A549 (cell line): Measurements from ENCODE around the gene CCNE1. TPM values are rescaled to one million over a fixed set of nuclear protein-coding genes. Genes with fewer than 3 reads are reported as not detected.

Source experiments
- ATAC-seq, 2 experiments: fragments of 200-7000 bp in 1 of 2; fragments of >200 bp in 1 of 2; cut with Nextera tagmentation in 1 of 2; cut with Tn5 transposase in 1 of 2; 3 replicates each; pipeline versions ENCODE4 v1.8.0 to v1.9.1; 2018 to 2020; ENCODE audit warnings: mild to moderate bottlenecking in 1 of 2, moderate library complexity in 1 of 2
- CTCF ChIA-PET: fragments of 300-600 bp; sonication (Branson Sonifier 250); formaldehyde crosslinking; extraction: SDS; loops from one replicate; lab custom pipeline; 2021; ENCODE audit warnings: antibody characterized with exemption, inconsistent platforms; lab: Yijun Ruan, JAX
- POLR2A ChIA-PET: fragments of 350-600 bp; formaldehyde crosslinking; extraction: SDS; loops from one replicate; lab custom pipeline; 2021; ENCODE audit warnings: antibody characterized with exemption, inconsistent platforms; lab: Yijun Ruan, JAX
- DNase-seq, 2 experiments: peaks; one replicate each; pipeline versions ENCODE4 v3.0.0 to v3.0.0-alpha.2; 2011 to 2016; ENCODE audit warnings: low read depth in 1 of 2, low spot score in 1 of 2
- FAIRE-seq: peaks from 2 replicates; lab custom pipeline; 2011; peaks lifted over from hg19 to GRCh38; lab: Jason Lieb, UNC
- H3K27ac ChIP-seq, 2 experiments: fragments of >200 bp; sonication (Bioruptor Twin); formaldehyde crosslinking; 3 replicates each; pipeline ENCODE4 v1.5.1; 2016 to 2017
- H3K4me1 ChIP-seq: fragments of >200 bp; sonication (Bioruptor Twin); formaldehyde crosslinking; 3 replicates; pipeline ENCODE4 v1.6.1; 2016
- H3K4me2 ChIP-seq: fragments of >200 bp; sonication (Bioruptor Twin); formaldehyde crosslinking; 3 replicates; pipeline ENCODE4 v1.6.1; 2016
- H3K4me3 ChIP-seq: fragments of >200 bp; sonication (Bioruptor Twin); formaldehyde crosslinking; 3 replicates; pipeline ENCODE4 v1.5.1; 2016
- H3K9me3 ChIP-seq: fragments of >200 bp; sonication (Bioruptor Twin); formaldehyde crosslinking; 3 replicates; pipeline ENCODE4 v1.6.1; 2016
- BHLHE40 ChIP-seq: IDR thresholded peaks from 2 replicates; pipeline ENCODE4 v1.6.1; 2012; ENCODE audit warnings: low read depth, low read length, inconsistent platforms
- CBX2 ChIP-seq: fragments of 200-600 bp; sonication (generic); IDR thresholded peaks from 2 replicates; pipeline ENCODE4 v1.6.1; 2016; ENCODE audit warnings: low read depth, mild to moderate bottlenecking, borderline replicate concordance
- CHD2 ChIP-seq: fragments of 150-350 bp; IDR thresholded peaks from 2 replicates; pipeline ENCODE4 v1.6.1; 2014; ENCODE audit warnings: low read length; ENCODE audit not compliant: partially characterized antibody
- E2F6 ChIP-seq: IDR thresholded peaks from 2 replicates; pipeline ENCODE4 v1.6.1; 2012; ENCODE audit warnings: low read depth, borderline replicate concordance
- EHMT2 ChIP-seq: fragments of 200-600 bp; sonication (generic); IDR thresholded peaks from 2 replicates; pipeline ENCODE4 v1.6.1; 2016; ENCODE audit warnings: antibody characterized with exemption, low read depth, mild to moderate bottlenecking, moderate library complexity
- ELK1 ChIP-seq: fragments of 150-350 bp; IDR thresholded peaks from 2 replicates; pipeline ENCODE4 v1.6.1; 2014; ENCODE audit warnings: low read depth, mild to moderate bottlenecking, low read length
- EP300 ChIP-seq, 2 experiments: fragments of >200 bp; sonication (Bioruptor Twin); formaldehyde crosslinking; IDR thresholded peaks; 2 replicates in 1 of 2; 3 replicates in 1 of 2; pipeline ENCODE4 v1.6.1; 2016 to 2017
- ESRRA ChIP-seq: fragments of 150-350 bp; IDR thresholded peaks from 2 replicates; pipeline ENCODE4 v1.6.1; 2014; ENCODE audit warnings: mild to moderate bottlenecking, low read length, borderline replicate concordance
- FOSB ChIP-seq: fragments of 250-450 bp; sonication (Bioruptor Pico); IDR thresholded peaks from 2 replicates; pipeline ENCODE4 v1.5.0; 2020; ENCODE audit warnings: mild to moderate bottlenecking, moderate library complexity
- GATA3 ChIP-seq: IDR thresholded peaks from 2 replicates; pipeline ENCODE4 v1.6.1; 2012; ENCODE audit warnings: borderline replicate concordance
- HDAC2 ChIP-seq: fragments of 200-600 bp; sonication (generic); IDR thresholded peaks from 2 replicates; pipeline ENCODE4 v1.6.1; 2016
- HMGXB4 ChIP-seq: fragments of 250-450 bp; sonication (Bioruptor Pico); IDR thresholded peaks from 2 replicates; pipeline ENCODE4 v1.5.0; 2021; ENCODE audit warnings: mild to moderate bottlenecking, moderate library complexity, borderline replicate concordance
- HOXB13 ChIP-seq: fragments of 250-450 bp; sonication (Bioruptor Pico); IDR thresholded peaks from 2 replicates; pipeline ENCODE4 v1.5.0; 2020; ENCODE audit warnings: low read depth, mild to moderate bottlenecking, moderate library complexity
- HOXB5 ChIP-seq: fragments of 250-450 bp; sonication (Bioruptor Pico); IDR thresholded peaks from 2 replicates; pipeline ENCODE4 v1.5.0; 2020; ENCODE audit warnings: mild to moderate bottlenecking, moderate library complexity
- KDM1A ChIP-seq: fragments of 200-600 bp; sonication (generic); IDR thresholded peaks from 2 replicates; pipeline ENCODE4 v1.6.1; 2016; ENCODE audit warnings: low read depth, mild to moderate bottlenecking
- MAFK ChIP-seq: fragments of 450-650 bp; IDR thresholded peaks from 2 replicates; pipeline ENCODE4 v1.6.1; 2014; ENCODE audit not compliant: partially characterized antibody
- MAX ChIP-seq: IDR thresholded peaks from 2 replicates; pipeline ENCODE4 v1.6.1; 2012
- NFE2L2 ChIP-seq: fragments of 150-350 bp; conservative IDR thresholded peaks from 2 replicates; pipeline ENCODE4 v1.6.1; 2014; ENCODE audit warnings: low read length
- NPAS2 ChIP-seq: fragments of 250-450 bp; sonication (Bioruptor Pico); IDR thresholded peaks from 2 replicates; pipeline ENCODE4 v1.8.0; 2022; ENCODE audit warnings: mild to moderate bottlenecking, moderate library complexity, borderline replicate concordance
- POLR2AphosphoS2 ChIP-seq: conservative IDR thresholded peaks from 2 replicates; pipeline ENCODE4 v1.6.1; 2012; ENCODE audit warnings: low read length, improper control_type of control experiment, inconsistent platforms
- RCOR1 ChIP-seq: fragments of 150-350 bp; IDR thresholded peaks from 2 replicates; pipeline ENCODE4 v1.6.1; 2014; ENCODE audit warnings: antibody characterized with exemption, low read length, low read depth
- REST ChIP-seq: fragments of 200-600 bp; sonication (generic); IDR thresholded peaks from 2 replicates; pipeline ENCODE4 v1.6.1; 2016; ENCODE audit warnings: antibody characterized with exemption, mild to moderate bottlenecking, moderate library complexity
- RNF2 ChIP-seq: fragments of 200-600 bp; sonication (generic); IDR thresholded peaks from 2 replicates; pipeline ENCODE4 v1.6.1; 2016; ENCODE audit warnings: low read depth, mild to moderate bottlenecking, antibody characterized with exemption, moderate library complexity, borderline replicate concordance
- TP53 ChIP-seq: fragments of 250-450 bp; sonication (Bioruptor Pico); IDR thresholded peaks from 2 replicates; pipeline ENCODE4 v1.5.0; 2021; ENCODE audit warnings: mild to moderate bottlenecking, moderate library complexity
- ZC3H11A ChIP-seq: fragments of 450-650 bp; IDR thresholded peaks from 2 replicates; pipeline ENCODE4 v1.6.1; 2014; ENCODE audit warnings: antibody characterized with exemption, mild to moderate bottlenecking
- ZSCAN20 ChIP-seq: fragments of 250-450 bp; sonication (Bioruptor Pico); IDR thresholded peaks from 2 replicates; pipeline ENCODE4 v1.8.0; 2022; ENCODE audit warnings: mild to moderate bottlenecking, moderate library complexity
- WGBS: methylation state at CpG from one replicate; pipeline ENCODE4 v1.1.6; 2017; ENCODE audit errors: missing lambda C conversion rate; 5-methylcytosine and 5-hydroxymethylcytosine counted together
- polyA plus RNA-seq, 4 experiments: library from polyadenylated mRNA; depleted of rRNA in 3 of 4; stranded (reverse); fragments of >200 nt; fragmentation: RNase III in 1 of 4; extraction: RNeasy Plus Mini Kit Qiagen cat#74134 plus additional on column Dnase treatment in 1 of 4; gene quantifications; 2 replicates in 3 of 4; 3 replicates in 1 of 4; pipeline ENCODE4 v1.2.3, GENCODE V29; 2011 to 2017

CCNE1 gene
- polyA plus RNA-seq, 2 of the 4 experiments (the other 2 are of a cell fraction), result 18.3 to 25.2 TPM

GRCh38 chr19:29851769-29852521 lies 40.2 kb downstream of the CCNE1 start:
- no peak for DNase-seq
- Histone ChIP-seq H3K27ac (no peak overlapping the region), H3K4me1 (no peaks in the 10 kb centered on the region), H3K4me3 (no peak overlapping the region), H3K4me2 (no peak overlapping the region), H3K9me3 (no peaks in the 10 kb centered on the region)
- CTCF ChIA-PET, result interaction anchor here (0.9 to 18.7 kb wide), 8 partner anchors 8 to 799 kb away, joined by 3 to 348 read pairs (median 6); no protein-coding TSS in a partner anchor
- no peak for TF ChIP-seq GATA3
- no peak for TF ChIP-seq BHLHE40
- no peak for TF ChIP-seq MAFK
- TF ChIP-seq EP300 (IDR thresholded peaks at IDR 0.05), result no peak
- TF ChIP-seq HMGXB4 (CRISPR knock-in tag), result no peak
- no peak for TF ChIP-seq TP53 (CRISPR knock-in tag)
- TF ChIP-seq ZC3H11A, result no peak
- TF ChIP-seq REST, result no peak
- no peak for TF ChIP-seq HDAC2
- TF ChIP-seq ESRRA, result no peak
- no peak for TF ChIP-seq MAX
- no peak for TF ChIP-seq ZSCAN20 (CRISPR knock-in tag)
- TF ChIP-seq POLR2AphosphoS2, result no peak
- no peak for TF ChIP-seq HOXB5 (CRISPR knock-in tag)
- no peak for TF ChIP-seq KDM1A
- TF ChIP-seq NPAS2 (CRISPR knock-in tag), result no peak
- no peak for TF ChIP-seq HOXB13 (CRISPR knock-in tag)
- TF ChIP-seq FOSB (CRISPR knock-in tag), result no peak
- TF ChIP-seq EHMT2, result no peak
- TF ChIP-seq E2F6, result no peak
- 48% methylated on average over 3 of the region's 3 CpGs for WGBS
- no peak for ATAC-seq
- POLR2A ChIA-PET, result no interaction called here
- peak; percentile 96 for FAIRE-seq

- H3K27ac ChIP-seq, result no peak overlapping the region
- ChIA-PET CTCF (interaction anchor here (0.8 to 18.7 kb wide), 12 partner anchors 9 to 138 kb away, joined by 3 to 348 read pairs (median 4); partner anchors contain the start of gene C19orf12), POLR2A (no interaction called here)
- no peak for DNase-seq
- H3K4me3 ChIP-seq, result no peak overlapping the region
- ATAC-seq, result no peak
- peak; percentile 39 for FAIRE-seq
- TF ChIP-seq GATA3 (no peak), EHMT2 (no peak), ZC3H11A (no peak), CHD2 (no peak), CBX2 (no peak), HMGXB4 (CRISPR knock-in tag) (no peak), NFE2L2 (no peak), ELK1 (no peak), RCOR1 (no peak), NPAS2 (CRISPR knock-in tag) (no peak), RNF2 (no peak), BHLHE40 (no peak)
- H3K9me3 ChIP-seq, result no peaks in the 10 kb centered on the region
- 83% methylated on average over 6 of the region's 6 CpGs for WGBS
- H3K4me1 ChIP-seq, result no peaks in the 10 kb centered on the region
- no peak overlapping the region for H3K4me2 ChIP-seq
These were observed 42.2 kb downstream of the CCNE1 start for GRCh38 chr19:29854033-29854432.
